Measurements from ENCODE around the gene DSE. TPM values are rescaled to one million over a fixed set of nuclear protein-coding genes. Genes with fewer than 3 reads are reported as not detected.
A peak's percentile ranks its signal among the peaks of the same experiment; 100 is the strongest.

DSE gene
- total RNA-seq, 1 experiment from 2014 or later: 86.5 TPM

DNA sequence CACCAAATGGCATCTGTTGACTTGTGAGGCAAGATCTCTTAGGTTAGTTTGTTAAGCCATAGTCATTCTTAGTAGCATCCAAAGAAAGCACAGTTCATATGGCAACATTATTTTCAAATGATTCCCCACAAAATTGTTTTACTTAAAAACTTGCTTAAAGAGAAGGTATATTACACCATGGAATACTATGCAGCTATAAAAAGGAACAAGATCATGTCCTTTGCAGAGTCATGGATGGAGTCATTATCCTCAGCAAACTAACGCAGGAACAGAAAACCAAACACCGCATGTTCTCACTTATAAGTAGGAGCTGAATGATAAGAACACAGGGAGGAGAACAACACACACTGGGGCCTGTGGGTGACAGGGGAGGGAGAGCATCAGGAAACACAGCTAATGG is 10.9 kb upstream of the DSE start:
- no TSS peak for BruUV-seq (replicated peaks)
- no peak for DNase-seq (ENCODE audit: unreplicated experiment)
- no peaks in the 10 kb centered on the region for H3K9me3 Mint-ChIP-seq (ENCODE audit: unreplicated experiment)
- no peaks in the 10 kb centered on the region for H3K27me3 Mint-ChIP-seq (ENCODE audit: insufficient read depth, unreplicated experiment)
- intact Hi-C loops (cut with micrococcal nuclease): no loop called here
- TF ChIP-seq, protein P1, sequence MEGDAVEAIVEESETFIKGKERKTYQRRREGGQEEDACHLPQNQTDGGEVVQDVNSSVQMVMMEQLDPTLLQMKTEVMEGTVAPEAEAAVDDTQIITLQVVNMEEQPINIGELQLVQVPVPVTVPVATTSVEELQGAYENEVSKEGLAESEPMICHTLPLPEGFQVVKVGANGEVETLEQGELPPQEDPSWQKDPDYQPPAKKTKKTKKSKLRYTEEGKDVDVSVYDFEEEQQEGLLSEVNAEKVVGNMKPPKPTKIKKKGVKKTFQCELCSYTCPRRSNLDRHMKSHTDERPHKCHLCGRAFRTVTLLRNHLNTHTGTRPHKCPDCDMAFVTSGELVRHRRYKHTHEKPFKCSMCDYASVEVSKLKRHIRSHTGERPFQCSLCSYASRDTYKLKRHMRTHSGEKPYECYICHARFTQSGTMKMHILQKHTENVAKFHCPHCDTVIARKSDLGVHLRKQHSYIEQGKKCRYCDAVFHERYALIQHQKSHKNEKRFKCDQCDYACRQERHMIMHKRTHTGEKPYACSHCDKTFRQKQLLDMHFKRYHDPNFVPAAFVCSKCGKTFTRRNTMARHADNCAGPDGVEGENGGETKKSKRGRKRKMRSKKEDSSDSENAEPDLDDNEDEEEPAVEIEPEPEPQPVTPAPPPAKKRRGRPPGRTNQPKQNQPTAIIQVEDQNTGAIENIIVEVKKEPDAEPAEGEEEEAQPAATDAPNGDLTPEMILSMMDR (IDR thresholded peaks at IDR 0.05; ENCODE audit: unreplicated experiment): no peak
- POLR2A ChIA-PET: interaction anchor here (0.7 to 3.2 kb wide), 5 partner anchors 11 to 80 kb away, joined by 3 to 21 read pairs (median 3); partner anchors contain the start of genes DSE and TSPYL1
- no peak overlapping the region for H3K27ac Mint-ChIP-seq (ENCODE audit: low read depth, unreplicated experiment)
- H3K4me3 Mint-ChIP-seq (ENCODE audit: unreplicated experiment): no peak overlapping the region
- CTCF ChIA-PET: no interaction called here
- peaks cover 8% of the 10 kb centered on the region for H3K4me1 Mint-ChIP-seq (ENCODE audit: insufficient read depth, unreplicated experiment)
- no peaks in the 10 kb centered on the region for H3K36me3 Mint-ChIP-seq (ENCODE audit: insufficient read depth, unreplicated experiment)

DNA sequence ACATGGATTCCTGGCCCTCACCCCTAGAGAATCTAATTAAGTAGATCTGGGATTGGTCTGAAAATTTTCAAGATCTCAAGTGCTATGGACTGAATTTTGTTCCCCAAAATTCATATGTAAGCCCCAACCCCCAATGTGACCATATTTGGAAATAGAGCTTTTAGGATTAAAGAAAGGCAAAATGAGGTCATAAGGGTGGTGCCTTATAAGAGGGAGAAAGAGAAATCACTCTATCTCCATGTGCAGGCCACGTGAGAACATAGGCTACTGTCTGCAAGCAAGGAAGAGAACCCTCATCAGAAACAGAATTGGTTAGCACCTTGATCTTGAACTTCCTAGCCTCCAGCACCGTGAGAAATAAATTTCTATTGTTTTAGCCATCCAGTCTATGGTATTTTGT is 8.5 kb upstream of the DSE start:
- no peak overlapping the region for H3K4me3 Mint-ChIP-seq (ENCODE audit: unreplicated experiment)
- no TSS peak for BruUV-seq (replicated peaks)
- no peak overlapping the region for H3K27ac Mint-ChIP-seq (ENCODE audit: low read depth, unreplicated experiment)
- peaks cover 8% of the 10 kb centered on the region for H3K4me1 Mint-ChIP-seq (ENCODE audit: insufficient read depth, unreplicated experiment)
- TF ChIP-seq, protein P1 (IDR thresholded peaks at IDR 0.05; ENCODE audit: unreplicated experiment): no peak
- CTCF ChIA-PET: interaction anchor here (1.5 to 1.8 kb wide), 2 partner anchors 74 to 199 kb away, joined by 6 to 7 read pairs; no protein-coding TSS in a partner anchor
- H3K27me3 Mint-ChIP-seq (ENCODE audit: insufficient read depth, unreplicated experiment): no peaks in the 10 kb centered on the region
- no peaks in the 10 kb centered on the region for H3K9me3 Mint-ChIP-seq (ENCODE audit: unreplicated experiment)
- no peak for DNase-seq (ENCODE audit: unreplicated experiment)
- POLR2A ChIA-PET: interaction anchor here (1.1 to 3.7 kb wide), 5 partner anchors 9 to 83 kb away, joined by 4 to 22 read pairs (median 13); partner anchors contain the start of genes DSE and TSPYL1
- H3K36me3 Mint-ChIP-seq (ENCODE audit: insufficient read depth, unreplicated experiment): no peaks in the 10 kb centered on the region
- intact Hi-C loops (cut with micrococcal nuclease): no loop called here

DNA sequence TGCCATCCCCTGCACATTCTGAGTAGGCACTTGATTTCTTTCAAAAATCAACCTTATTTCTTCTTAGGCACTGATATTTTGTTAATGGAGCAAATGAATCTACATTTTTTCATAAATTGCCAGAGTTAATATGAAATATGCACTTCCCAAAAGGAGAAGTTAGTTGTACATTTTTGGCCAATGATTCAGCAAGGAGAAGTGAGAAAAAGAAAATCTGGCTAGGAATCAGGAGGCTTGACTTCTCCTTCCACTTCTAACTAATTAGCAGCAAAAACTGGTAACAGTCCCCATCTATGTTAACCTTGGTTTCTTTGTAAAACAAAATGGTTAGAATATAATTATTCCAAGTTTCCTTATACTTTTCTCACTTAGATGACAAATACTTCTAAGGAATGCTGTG is 7.0 kb upstream of the DSE start:
- CTCF ChIA-PET: interaction anchor here (0.9 kb wide), 1 partner anchor 145 kb away, joined by 3 read pairs; no protein-coding TSS in a partner anchor
- Mint-ChIP-seq H3K27ac (ENCODE audit: low read depth, unreplicated experiment) (peak overlapping the region; percentile 54), H3K27me3 (ENCODE audit: insufficient read depth, unreplicated experiment) (no peaks in the 10 kb centered on the region), H3K4me3 (ENCODE audit: unreplicated experiment) (peak overlapping the region; percentile 57), H3K36me3 (ENCODE audit: insufficient read depth, unreplicated experiment) (no peaks in the 10 kb centered on the region), H3K9me3 (ENCODE audit: unreplicated experiment) (no peaks in the 10 kb centered on the region), H3K4me1 (ENCODE audit: insufficient read depth, unreplicated experiment) (peaks cover 13% of the 10 kb centered on the region)
- POLR2A ChIA-PET: interaction anchor here (0.5 to 3.7 kb wide), 8 partner anchors 8 to 416 kb away, joined by 3 to 22 read pairs (median 3); no protein-coding TSS in a partner anchor
- no TSS peak for BruUV-seq (replicated peaks)
- intact Hi-C loops (cut with micrococcal nuclease): no loop called here
- DNase-seq (ENCODE audit: unreplicated experiment): peak; percentile 52
- TF ChIP-seq, protein P1 (IDR thresholded peaks at IDR 0.05; ENCODE audit: unreplicated experiment): no peak

DNA sequence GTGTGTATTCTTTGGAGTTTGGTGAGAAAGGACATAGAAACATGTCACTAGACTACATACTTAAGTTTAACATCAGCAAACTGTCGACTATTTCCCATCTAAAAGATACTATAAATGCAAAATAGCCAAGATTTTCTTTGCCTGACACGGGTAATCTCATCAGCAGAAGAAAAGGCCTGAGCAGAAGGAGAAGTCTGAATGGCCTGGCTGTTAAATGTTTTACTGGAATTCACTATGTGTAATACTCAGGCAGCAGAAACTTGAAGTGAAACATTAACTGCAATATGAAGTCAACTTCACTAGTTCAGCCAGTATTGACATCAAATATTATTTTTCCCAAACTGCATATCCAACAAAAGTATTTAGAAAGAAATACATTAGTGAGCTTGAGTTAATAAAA is 6.4 kb upstream of the DSE start:
- Mint-ChIP-seq H3K9me3 (ENCODE audit: unreplicated experiment) (no peaks in the 10 kb centered on the region), H3K27ac (ENCODE audit: low read depth, unreplicated experiment) (peak overlapping the region; percentile 54), H3K4me1 (ENCODE audit: insufficient read depth, unreplicated experiment) (peaks cover 13% of the 10 kb centered on the region), H3K4me3 (ENCODE audit: unreplicated experiment) (no peak overlapping the region), H3K36me3 (ENCODE audit: insufficient read depth, unreplicated experiment) (no peaks in the 10 kb centered on the region), H3K27me3 (ENCODE audit: insufficient read depth, unreplicated experiment) (no peaks in the 10 kb centered on the region)
- no TSS peak for BruUV-seq (replicated peaks)
- TF ChIP-seq, protein P1 (IDR thresholded peaks at IDR 0.05; ENCODE audit: unreplicated experiment): no peak
- CTCF ChIA-PET: no interaction called here
- POLR2A ChIA-PET: interaction anchor here (1.9 kb wide), 1 partner anchor 11 kb away, joined by 7 read pairs; no protein-coding TSS in a partner anchor
- intact Hi-C loops (cut with micrococcal nuclease): no loop called here
- no peak for DNase-seq (ENCODE audit: unreplicated experiment)

Measured in MCF 10A (cell line).